Fibroblast of lung (primary cell): Measurements from ENCODE around the gene RPL37A. TPM values are rescaled to one million over a fixed set of nuclear protein-coding genes. Genes with fewer than 3 reads are reported as not detected.

Experiments used
- DNase-seq, 2 donors: peaks; one replicate each; pipeline versions ENCODE4 v3.0.0 to v3.0.0-alpha.2; 2010; ENCODE audit warnings: low read depth in 2 of 2
- H2AFZ ChIP-seq: 2 replicates; pipeline ENCODE4 v1.5.1; 2012; ENCODE audit warnings: low read length, control low read depth, inconsistent platforms
- H3K27ac ChIP-seq: 2 replicates; pipeline ENCODE4 v1.5.1; 2011; ENCODE audit warnings: low read length, control low read depth; ENCODE audit not compliant: insufficient read depth
- H3K27me3 ChIP-seq: 2 replicates; pipeline ENCODE4 v1.5.1; 2011; ENCODE audit warnings: mild to moderate bottlenecking, low read length; ENCODE audit not compliant: control insufficient read depth, insufficient read depth
- H3K36me3 ChIP-seq: 2 replicates; pipeline ENCODE4 v1.5.1; 2011; ENCODE audit warnings: low read length; ENCODE audit not compliant: control insufficient read depth, insufficient read depth
- H3K4me1 ChIP-seq: 2 replicates; pipeline ENCODE4 v1.5.1; 2011; ENCODE audit warnings: low read length; ENCODE audit not compliant: control insufficient read depth, insufficient read depth; ENCODE audit errors: extremely low read depth
- H3K4me2 ChIP-seq: 2 replicates; pipeline ENCODE4 v1.5.1; 2011; ENCODE audit warnings: low read length, control low read depth; ENCODE audit not compliant: insufficient read depth; ENCODE audit errors: extremely low read depth
- H3K4me3 ChIP-seq, 4 experiments: fragments of 200-600 bp in 1 of 4; sonication (generic) in 1 of 4; replicated peaks in 1 of 4; 2 replicates each; pipeline ENCODE4 v1.5.1; 2011 to 2016; ENCODE audit warnings: low read length in 4 of 4, low read depth in 3 of 4, mild to moderate bottlenecking in 3 of 4, control low read depth in 2 of 4, inconsistent platforms in 1 of 4, mixed read lengths in 1 of 4; ENCODE audit not compliant: insufficient read depth in 1 of 4; ENCODE audit errors: control extremely low read depth in 1 of 4
- H3K79me2 ChIP-seq: 2 replicates; pipeline ENCODE4 v1.5.1; 2012; ENCODE audit warnings: mild to moderate bottlenecking, low read length, inconsistent platforms; ENCODE audit not compliant: control insufficient read depth, insufficient read depth
- H3K9ac ChIP-seq: 2 replicates; pipeline ENCODE4 v1.5.1; 2011; ENCODE audit warnings: mild to moderate bottlenecking, low read length, control low read depth; ENCODE audit not compliant: insufficient read depth
- H3K9me3 ChIP-seq: 2 replicates; pipeline ENCODE4 v1.5.1; 2012; ENCODE audit warnings: low read depth, low read length; ENCODE audit not compliant: control insufficient read depth, insufficient read depth
- H4K20me1 ChIP-seq: 2 replicates; pipeline ENCODE4 v1.5.1; 2011; ENCODE audit warnings: low read length; ENCODE audit not compliant: control insufficient read depth, insufficient read depth; ENCODE audit errors: extremely low read depth
- CTCF ChIP-seq, 2 donors: IDR thresholded peaks in 1 of 2; conservative IDR thresholded peaks in 1 of 2; 1 replicate in 1 of 2; 2 replicates in 1 of 2; pipeline ENCODE4 v1.5.1; 2011 to 2012; ENCODE audit warnings: low read length in 2 of 2, control low read depth in 1 of 2, inconsistent platforms in 1 of 2, low read depth in 1 of 2, mild to moderate bottlenecking in 1 of 2
- EZH2 ChIP-seq: IDR thresholded peaks from 2 replicates; pipeline ENCODE4 v1.5.1; 2012; ENCODE audit warnings: low read length, control low read depth, mild to moderate bottlenecking; ENCODE audit errors: missing control alignments
- polyA plus RNA-seq, 2 donors: library from polyadenylated mRNA; depleted of rRNA in 1 of 2; stranded (reverse) in 1 of 2; unstranded in 1 of 2; fragments of >200 nt; gene quantifications; 2 replicates each; pipeline ENCODE4 v1.2.1, GENCODE V29; 2011 to 2012; ENCODE audit warnings: missing spikeins in 1 of 2
- total RNA-seq: library from RNA; depleted of rRNA; stranded (reverse); fragments of >200 nt; gene quantifications from 2 replicates; pipeline ENCODE4 v1.2.1, GENCODE V29; 2014

The RPL37A gene
- total and polyA plus RNA-seq, 2 donors (not counting 1 experiment from before 2014, with no cell fraction given) = 1,688 to 3,233 TPM

- H2AFZ ChIP-seq = no peak overlapping the region
- no peaks in the 10 kb centered on the region for H3K27me3 ChIP-seq
- DNase-seq = peak in 1 of 2 donors; percentile 81
- no peak for TF ChIP-seq EZH2
- peak in 1 of 2 donors; percentile 3 for TF ChIP-seq CTCF (conservative IDR thresholded peaks at IDR 0.05 in 1 of 2, IDR thresholded peaks at IDR 0.05 in 1 of 2; ENCODE audit: low read depth in 1 of 2, low read length in 2 of 2)
- H3K4me2 ChIP-seq = no peak overlapping the region
- H3K9ac ChIP-seq = no peak overlapping the region
- H3K9me3 ChIP-seq = no peaks in the 10 kb centered on the region
- no peak overlapping the region for H3K4me3 ChIP-seq
- H3K36me3 ChIP-seq = no peaks in the 10 kb centered on the region
- H3K79me2 ChIP-seq = no peaks in the 10 kb centered on the region
- no peak overlapping the region for H3K27ac ChIP-seq
- H4K20me1 ChIP-seq = no peaks in the 10 kb centered on the region
- H3K4me1 ChIP-seq = peaks cover 3% of the 10 kb centered on the region
Measured at GRCh38 chr2:216520112-216520511, 21.5 kb downstream of the RPL37A start.

GRCh38 chr2:216522892-216523502 lies 24.4 kb downstream of the RPL37A start:
- no peak for DNase-seq
- Histone ChIP-seq H3K4me1 (peaks cover 3% of the 10 kb centered on the region), H3K9me3 (no peaks in the 10 kb centered on the region), H3K9ac (no peak overlapping the region), H3K27me3 (no peaks in the 10 kb centered on the region), H4K20me1 (no peaks in the 10 kb centered on the region), H3K79me2 (no peaks in the 10 kb centered on the region), H3K4me3 (no peak overlapping the region), H3K36me3 (no peaks in the 10 kb centered on the region), H3K4me2 (no peak overlapping the region), H3K27ac (no peak overlapping the region), H2AFZ (no peak overlapping the region)
- TF ChIP-seq CTCF (conservative IDR thresholded peaks at IDR 0.05 in 1 of 2, IDR thresholded peaks at IDR 0.05 in 1 of 2; ENCODE audit: low read depth in 1 of 2, low read length in 2 of 2) (no peak), EZH2 (no peak)

GRCh38 chr2:216525972-216526371 lies 27.3 kb downstream of the RPL37A start:
- no peak overlapping the region for H3K4me3 ChIP-seq
- no peaks in the 10 kb centered on the region for H3K79me2 ChIP-seq
- TF ChIP-seq CTCF (conservative IDR thresholded peaks at IDR 0.05 in 1 of 2, IDR thresholded peaks at IDR 0.05 in 1 of 2; ENCODE audit: low read depth in 1 of 2, low read length in 2 of 2) (no peak), EZH2 (no peak)
- no peaks in the 10 kb centered on the region for H4K20me1 ChIP-seq
- DNase-seq = no peak
- H3K27me3 ChIP-seq = no peaks in the 10 kb centered on the region
- H2AFZ ChIP-seq = no peak overlapping the region
- no peak overlapping the region for H3K9ac ChIP-seq
- H3K9me3 ChIP-seq = no peaks in the 10 kb centered on the region
- no peak overlapping the region for H3K4me2 ChIP-seq
- H3K27ac ChIP-seq = no peak overlapping the region
- H3K36me3 ChIP-seq = no peaks in the 10 kb centered on the region
- H3K4me1 ChIP-seq = no peaks in the 10 kb centered on the region
